Fibroblast of lung (primary cell): Measurements from ENCODE around the gene RHBDD1. TPM values are rescaled to one million over a fixed set of nuclear protein-coding genes. Genes with fewer than 3 reads are reported as not detected.

Source experiments
- DNase-seq, 2 donors: peaks; one replicate each; pipeline versions ENCODE4 v3.0.0 to v3.0.0-alpha.2; 2010; ENCODE audit warnings: low read depth in 2 of 2
- H2AFZ ChIP-seq: 2 replicates; pipeline ENCODE4 v1.5.1; 2012; ENCODE audit warnings: low read length, control low read depth, inconsistent platforms
- H3K27ac ChIP-seq: 2 replicates; pipeline ENCODE4 v1.5.1; 2011; ENCODE audit warnings: low read length, control low read depth; ENCODE audit not compliant: insufficient read depth
- H3K27me3 ChIP-seq: 2 replicates; pipeline ENCODE4 v1.5.1; 2011; ENCODE audit warnings: mild to moderate bottlenecking, low read length; ENCODE audit not compliant: control insufficient read depth, insufficient read depth
- H3K36me3 ChIP-seq: 2 replicates; pipeline ENCODE4 v1.5.1; 2011; ENCODE audit warnings: low read length; ENCODE audit not compliant: control insufficient read depth, insufficient read depth
- H3K4me1 ChIP-seq: 2 replicates; pipeline ENCODE4 v1.5.1; 2011; ENCODE audit warnings: low read length; ENCODE audit not compliant: control insufficient read depth, insufficient read depth; ENCODE audit errors: extremely low read depth
- H3K4me2 ChIP-seq: 2 replicates; pipeline ENCODE4 v1.5.1; 2011; ENCODE audit warnings: low read length, control low read depth; ENCODE audit not compliant: insufficient read depth; ENCODE audit errors: extremely low read depth
- H3K4me3 ChIP-seq, 4 experiments: fragments of 200-600 bp in 1 of 4; sonication (generic) in 1 of 4; replicated peaks in 1 of 4; 2 replicates each; pipeline ENCODE4 v1.5.1; 2011 to 2016; ENCODE audit warnings: low read length in 4 of 4, low read depth in 3 of 4, mild to moderate bottlenecking in 3 of 4, control low read depth in 2 of 4, inconsistent platforms in 1 of 4, mixed read lengths in 1 of 4; ENCODE audit not compliant: insufficient read depth in 1 of 4; ENCODE audit errors: control extremely low read depth in 1 of 4
- H3K79me2 ChIP-seq: 2 replicates; pipeline ENCODE4 v1.5.1; 2012; ENCODE audit warnings: mild to moderate bottlenecking, low read length, inconsistent platforms; ENCODE audit not compliant: control insufficient read depth, insufficient read depth
- H3K9ac ChIP-seq: 2 replicates; pipeline ENCODE4 v1.5.1; 2011; ENCODE audit warnings: mild to moderate bottlenecking, low read length, control low read depth; ENCODE audit not compliant: insufficient read depth
- H3K9me3 ChIP-seq: 2 replicates; pipeline ENCODE4 v1.5.1; 2012; ENCODE audit warnings: low read depth, low read length; ENCODE audit not compliant: control insufficient read depth, insufficient read depth
- H4K20me1 ChIP-seq: 2 replicates; pipeline ENCODE4 v1.5.1; 2011; ENCODE audit warnings: low read length; ENCODE audit not compliant: control insufficient read depth, insufficient read depth; ENCODE audit errors: extremely low read depth
- EZH2 ChIP-seq: IDR thresholded peaks from 2 replicates; pipeline ENCODE4 v1.5.1; 2012; ENCODE audit warnings: low read length, control low read depth, mild to moderate bottlenecking; ENCODE audit errors: missing control alignments
- polyA plus RNA-seq, 2 donors: library from polyadenylated mRNA; depleted of rRNA in 1 of 2; stranded (reverse) in 1 of 2; unstranded in 1 of 2; fragments of >200 nt; gene quantifications; 2 replicates each; pipeline ENCODE4 v1.2.1, GENCODE V29; 2011 to 2012; ENCODE audit warnings: missing spikeins in 1 of 2
- total RNA-seq: library from RNA; depleted of rRNA; stranded (reverse); fragments of >200 nt; gene quantifications from 2 replicates; pipeline ENCODE4 v1.2.1, GENCODE V29; 2014
- TF ChIP-seq, protein P1 (sequence below), 2 donors: IDR thresholded peaks in 1 of 2; conservative IDR thresholded peaks in 1 of 2; 1 replicate in 1 of 2; 2 replicates in 1 of 2; pipeline ENCODE4 v1.5.1; 2011 to 2012; ENCODE audit warnings: low read length in 2 of 2, control low read depth in 1 of 2, inconsistent platforms in 1 of 2, low read depth in 1 of 2, mild to moderate bottlenecking in 1 of 2

Gene RHBDD1
- total and polyA plus RNA-seq, 2 donors (not counting 1 experiment from before 2014, with no cell fraction given): 31.5 to 85.4 TPM

DNA sequence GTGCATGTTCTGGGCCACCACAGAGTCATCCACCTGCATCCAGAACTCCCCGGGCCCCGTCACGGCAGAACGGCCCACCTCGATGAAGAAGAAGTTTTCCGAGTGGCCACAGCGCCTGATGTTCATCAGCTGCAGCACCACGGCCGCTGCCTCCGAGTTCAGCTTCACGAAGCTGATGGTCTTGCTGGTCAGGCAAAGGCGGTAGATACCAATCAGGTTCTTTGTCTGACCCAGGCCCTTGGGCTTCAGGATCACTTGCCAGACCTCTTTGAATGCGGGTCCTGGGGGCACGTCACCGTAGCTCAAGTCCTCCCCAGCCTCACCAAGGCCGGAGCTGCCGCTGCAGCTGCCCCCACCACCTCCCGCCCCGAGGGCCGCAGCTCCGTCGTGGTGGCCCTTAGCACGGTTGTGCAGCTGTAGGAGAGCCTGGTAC, 37.8 kb upstream of the RHBDD1 start:
- peak in 1 of 2 donors; percentile 61 for DNase-seq

DNA sequence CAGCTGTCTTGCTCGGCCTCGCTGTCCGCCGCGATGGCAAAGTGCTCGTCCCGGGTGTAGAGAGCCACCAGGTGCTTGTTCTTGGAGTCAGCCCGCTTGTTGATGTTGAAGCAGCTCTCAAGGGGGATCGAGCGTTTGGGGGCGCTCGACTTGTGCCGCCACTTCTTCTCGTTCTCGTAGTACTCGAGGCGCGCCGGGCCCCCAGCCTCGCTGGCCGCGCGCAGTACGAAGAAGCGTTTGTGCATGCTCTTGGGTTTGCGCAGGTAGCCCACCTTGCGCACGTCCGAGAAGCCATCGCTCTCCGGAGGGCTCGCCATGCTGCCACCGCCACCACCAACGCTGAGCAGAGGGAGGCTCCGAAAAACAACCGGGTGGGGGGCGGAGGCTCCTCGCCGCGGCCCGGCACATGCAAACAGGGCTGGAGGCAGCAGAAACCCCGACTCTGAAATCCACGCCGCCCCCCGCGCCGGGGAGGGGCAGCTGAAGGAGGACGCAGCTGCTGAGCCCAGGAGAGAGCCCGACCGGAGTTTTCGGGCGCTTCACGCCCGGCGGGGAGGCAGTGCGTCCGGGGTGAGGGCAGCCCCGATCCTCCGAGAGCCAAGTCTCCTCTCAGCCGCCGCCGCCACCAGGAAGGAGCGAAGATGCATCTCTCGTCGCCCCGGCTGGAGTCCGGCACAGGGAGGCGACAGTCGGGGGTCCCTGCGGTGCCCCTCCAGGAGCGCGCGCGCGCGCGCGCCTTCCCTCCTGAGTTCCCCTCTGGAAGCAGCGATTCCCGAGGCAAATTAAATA, 37.2 kb upstream of the RHBDD1 start:
- DNase-seq: peak; percentile 68 to 69
- H3K36me3 ChIP-seq: peaks cover 24% of the 10 kb centered on the region
- H3K4me1 ChIP-seq: peaks cover 7% of the 10 kb centered on the region
- H3K27me3 ChIP-seq: no peaks in the 10 kb centered on the region
- peak overlapping the region; percentile 97 for H3K4me2 ChIP-seq
- peak overlapping the region; percentile 85 for H3K9ac ChIP-seq
- no peaks in the 10 kb centered on the region for H4K20me1 ChIP-seq
- H3K4me3 ChIP-seq: peak overlapping the region; percentile 59 to 96 (median 92)
- no peaks in the 10 kb centered on the region for H3K9me3 ChIP-seq
- TF ChIP-seq EZH2: no peak
- TF ChIP-seq, protein P1, sequence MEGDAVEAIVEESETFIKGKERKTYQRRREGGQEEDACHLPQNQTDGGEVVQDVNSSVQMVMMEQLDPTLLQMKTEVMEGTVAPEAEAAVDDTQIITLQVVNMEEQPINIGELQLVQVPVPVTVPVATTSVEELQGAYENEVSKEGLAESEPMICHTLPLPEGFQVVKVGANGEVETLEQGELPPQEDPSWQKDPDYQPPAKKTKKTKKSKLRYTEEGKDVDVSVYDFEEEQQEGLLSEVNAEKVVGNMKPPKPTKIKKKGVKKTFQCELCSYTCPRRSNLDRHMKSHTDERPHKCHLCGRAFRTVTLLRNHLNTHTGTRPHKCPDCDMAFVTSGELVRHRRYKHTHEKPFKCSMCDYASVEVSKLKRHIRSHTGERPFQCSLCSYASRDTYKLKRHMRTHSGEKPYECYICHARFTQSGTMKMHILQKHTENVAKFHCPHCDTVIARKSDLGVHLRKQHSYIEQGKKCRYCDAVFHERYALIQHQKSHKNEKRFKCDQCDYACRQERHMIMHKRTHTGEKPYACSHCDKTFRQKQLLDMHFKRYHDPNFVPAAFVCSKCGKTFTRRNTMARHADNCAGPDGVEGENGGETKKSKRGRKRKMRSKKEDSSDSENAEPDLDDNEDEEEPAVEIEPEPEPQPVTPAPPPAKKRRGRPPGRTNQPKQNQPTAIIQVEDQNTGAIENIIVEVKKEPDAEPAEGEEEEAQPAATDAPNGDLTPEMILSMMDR (conservative IDR thresholded peaks at IDR 0.05 in 1 of 2, IDR thresholded peaks at IDR 0.05 in 1 of 2; ENCODE audit: low read depth in 1 of 2, low read length in 2 of 2): peak; percentile 4 to 16
- no peak overlapping the region for H2AFZ ChIP-seq
- H3K27ac ChIP-seq: peak overlapping the region; percentile 88
- peaks cover 73% of the 10 kb centered on the region for H3K79me2 ChIP-seq

More for the DNA sequence above, 37.8 kb upstream of the RHBDD1 start:
- H3K4me3 ChIP-seq: peak overlapping the region; percentile 59 to 96 (median 92)
- H3K4me2 ChIP-seq: peak overlapping the region; percentile 97
- no peaks in the 10 kb centered on the region for H4K20me1 ChIP-seq
- no peaks in the 10 kb centered on the region for H3K27me3 ChIP-seq
- peak overlapping the region; percentile 88 for H3K27ac ChIP-seq
- H3K36me3 ChIP-seq: peaks cover 24% of the 10 kb centered on the region
- TF ChIP-seq, protein P1 (conservative IDR thresholded peaks at IDR 0.05 in 1 of 2, IDR thresholded peaks at IDR 0.05 in 1 of 2; ENCODE audit: low read depth in 1 of 2, low read length in 2 of 2): no peak
- no peak for TF ChIP-seq EZH2
- H3K79me2 ChIP-seq: peaks cover 79% of the 10 kb centered on the region
- no peak overlapping the region for H2AFZ ChIP-seq
- peaks cover 7% of the 10 kb centered on the region for H3K4me1 ChIP-seq
- H3K9ac ChIP-seq: peak overlapping the region; percentile 85
- H3K9me3 ChIP-seq: no peaks in the 10 kb centered on the region

- peak within 1 kb of the TSS; percentile 88 for H3K27ac ChIP-seq
- no peak for TF ChIP-seq EZH2
- TF ChIP-seq, protein P1 (conservative IDR thresholded peaks at IDR 0.05 in 1 of 2, IDR thresholded peaks at IDR 0.05 in 1 of 2; ENCODE audit: low read depth in 1 of 2, low read length in 2 of 2): no peak
- H3K4me2 ChIP-seq: peak within 1 kb of the TSS; percentile 91
- peak within 1 kb of the TSS; percentile 14 for H2AFZ ChIP-seq
- peaks cover 65% of the 10 kb centered on the region for H3K79me2 ChIP-seq
- no peaks in the 10 kb centered on the region for H3K27me3 ChIP-seq
- H3K4me3 ChIP-seq: peak within 1 kb of the TSS; percentile 59 to 96 (median 92)
- no peaks in the 10 kb centered on the region for H4K20me1 ChIP-seq
- no peaks in the 10 kb centered on the region for H3K9me3 ChIP-seq
- H3K4me1 ChIP-seq: peaks cover 7% of the 10 kb centered on the region
- H3K36me3 ChIP-seq: peaks cover 24% of the 10 kb centered on the region
- DNase-seq: peak; percentile 82 to 88
- H3K9ac ChIP-seq: peak within 1 kb of the TSS; percentile 85
Observed at GRCh38 chr2:226799211-226799975, 36.5 kb upstream of the RHBDD1 start, which contains the start of gene IRS1. TSS of gene IRS1 (minus strand) at chr2:226799820. CDS start at chr2:226798738, 1,082 bp downstream.
